K562 (cell line): ENCODE data around the gene MMP1. TPM values are rescaled to one million over a fixed set of nuclear protein-coding genes. Genes with fewer than 3 reads are reported as not detected.

Source experiments
- ATAC-seq: fragments of 200-7000 bp; cut with Tn5 transposase; 3 replicates; pipeline ENCODE4 v1.9.1; 2020; ENCODE audit warnings: moderate library complexity
- BruUV-seq: library from RNA; stranded (reverse); fragments of 400-500 nt; replicated peaks from 2 replicates; lab custom pipeline; 2021; lab: Mats Ljungman, UMichigan
- CTCF ChIA-PET: fragments of 300-600 bp; formaldehyde crosslinking; extraction: SDS; loops from one replicate; lab custom pipeline; 2021; ENCODE audit warnings: low intra/inter-chr PET ratio; lab: Yijun Ruan, JAX
- POLR2A ChIA-PET: fragments of 300-600, 350-650 bp; sonication (Branson Sonifier 250); formaldehyde crosslinking; extraction: SDS; loops from one replicate; lab custom pipeline; 2021; ENCODE audit warnings: antibody characterized with exemption, inconsistent platforms; lab: Yijun Ruan, JAX
- DNase-seq, 4 experiments: peaks; one replicate each; pipeline versions ENCODE4 v3.0.0 to v3.0.0-alpha.2; 2011 to 2018; ENCODE audit warnings: low spot score in 3 of 4, mixed read lengths in 3 of 4; ENCODE audit errors: extremely low read depth in 1 of 4
- FAIRE-seq: peaks from 2 replicates; lab custom pipeline; 2011; peaks lifted over from hg19 to GRCh38; lab: Jason Lieb, UNC
- H2AFZ ChIP-seq: 2 replicates; pipeline ENCODE4 v1.6.0; 2011; ENCODE audit warnings: low read depth, low read length, control low read depth, inconsistent platforms
- H3K27ac ChIP-seq: fragments of 200-600 bp; 3 replicates; pipeline ENCODE4 v1.8.0; 2011; ENCODE audit warnings: low read depth, mild to moderate bottlenecking, control low read depth, inconsistent platforms, low read length, moderate library complexity, mixed read lengths; ENCODE audit errors: extremely low read depth
- H3K27me3 ChIP-seq, 2 experiments: fragments of 300-600 bp in 1 of 2; 2 replicates in 1 of 2; 3 replicates in 1 of 2; pipeline versions ENCODE4 v1.6.0 to v1.8.0; 2011; ENCODE audit warnings: inconsistent platforms in 2 of 2, low read length in 2 of 2, mild to moderate bottlenecking in 1 of 2, mixed read lengths in 1 of 2, moderate library complexity in 1 of 2; ENCODE audit not compliant: control insufficient read depth in 2 of 2, insufficient read depth in 2 of 2
- H3K36me3 ChIP-seq: fragments of 300-600 bp; 3 replicates; pipeline ENCODE4 v1.8.0; 2011; ENCODE audit warnings: mild to moderate bottlenecking, low read length, inconsistent platforms; ENCODE audit not compliant: control insufficient read depth, insufficient read depth
- H3K4me1 ChIP-seq, 2 experiments: fragments of 200-600 bp in 1 of 2; replicated peaks in 1 of 2; 2 replicates in 1 of 2; 3 replicates in 1 of 2; pipeline versions ENCODE4 v1.5.1 to v1.8.0; 2011; ENCODE audit warnings: inconsistent platforms in 2 of 2, low read length in 2 of 2, mild to moderate bottlenecking in 1 of 2, mixed read lengths in 1 of 2, moderate library complexity in 1 of 2; ENCODE audit not compliant: control insufficient read depth in 2 of 2, insufficient read depth in 2 of 2
- H3K4me2 ChIP-seq: 2 replicates; pipeline ENCODE4 v1.6.1; 2011; ENCODE audit warnings: low read length, control low read depth, inconsistent platforms, mixed read lengths; ENCODE audit not compliant: insufficient read depth
- H3K4me3 ChIP-seq: fragments of 200-600 bp; sonication (generic), shearing (Covaris generic); 2 replicates; pipeline ENCODE4 v1.5.1; 2016; ENCODE audit warnings: control low read depth, inconsistent platforms
- H3K79me2 ChIP-seq: fragments of 200-600 bp; 3 replicates; pipeline ENCODE4 v1.8.0; 2011; ENCODE audit warnings: low read length, inconsistent platforms; ENCODE audit not compliant: control insufficient read depth, insufficient read depth
- H3K9ac ChIP-seq, 2 experiments: 2 replicates each; pipeline versions ENCODE4 v1.6.0 to v1.6.1; 2011; ENCODE audit warnings: low read depth in 2 of 2, low read length in 2 of 2, control low read depth in 1 of 2, inconsistent platforms in 1 of 2, mild to moderate bottlenecking in 1 of 2, mixed read lengths in 1 of 2; ENCODE audit not compliant: insufficient read depth in 1 of 2
- H3K9me1 ChIP-seq: one replicate; pipeline ENCODE4 v1.6.0; 2011; ENCODE audit warnings: inconsistent platforms, mild to moderate bottlenecking, low read length, moderate library complexity; ENCODE audit not compliant: control insufficient read depth, insufficient read depth
- H3K9me3 ChIP-seq: replicated peaks from 2 replicates; pipeline ENCODE4 v1.5.1; 2011; ENCODE audit warnings: low read depth, low read length, inconsistent platforms; ENCODE audit not compliant: control insufficient read depth, insufficient read depth
- H4K20me1 ChIP-seq: replicated peaks from 2 replicates; pipeline ENCODE4 v1.6.1; 2011; ENCODE audit warnings: low read length, inconsistent platforms, mixed read lengths; ENCODE audit not compliant: control insufficient read depth, insufficient read depth
- KLF1 ChIP-seq: fragments of 450-650 bp; IDR thresholded peaks from 2 replicates; pipeline ENCODE4 v1.6.1; 2016; ENCODE audit warnings: missing genetic modification characterization, missing compliant biosample characterization
- NFRKB ChIP-seq: fragments of 450-650 bp; IDR thresholded peaks from 2 replicates; pipeline ENCODE4 v1.6.1; 2016; ENCODE audit warnings: low read depth
- SRF ChIP-seq, 2 experiments: fragments of 250-450, 450-650 bp in 1 of 2; sonication (Bioruptor Pico) in 1 of 2; sonication (generic) in 1 of 2; formaldehyde crosslinking; IDR thresholded peaks; 2 replicates each; pipeline versions ENCODE4 v1.5.0 to v1.5.1; 2020 to 2022; ENCODE audit warnings: mild to moderate bottlenecking in 1 of 2, missing genetic modification reagents in 1 of 2
- STAT5A ChIP-seq: IDR thresholded peaks from 2 replicates; pipeline ENCODE4 v1.6.1; 2012; ENCODE audit warnings: low read length, inconsistent platforms, borderline replicate concordance
- ZNF445 ChIP-seq: fragments of 250-450 bp; sonication (Bioruptor Pico); IDR thresholded peaks from 2 replicates; pipeline ENCODE4 v1.4.0; 2020; ENCODE audit warnings: low read depth, mild to moderate bottlenecking, moderate library complexity
- WGBS: fragments of 100-300 bp; shearing (Covaris generic); methylation state at CpG from one replicate; pipeline ENCODE4 v1.1.6; 2016; ENCODE audit warnings: low coverage, mixed read lengths; ENCODE audit not compliant: insufficient coverage; ENCODE audit errors: missing lambda C conversion rate; 5-methylcytosine and 5-hydroxymethylcytosine counted together
- in situ Hi-C: fragments of 300-500 bp; cut with MboI; formaldehyde crosslinking; loops from 4 replicates; pipeline ENCODE4 v1.15.0; 2018; ENCODE audit warnings: inconsistent platforms, mixed read lengths
- intact Hi-C: fragments of 100-400 bp; cut with micrococcal nuclease; formaldehyde crosslinking; loops from 2 replicates; pipeline ENCODE4 v1.14.2; 2022
- polyA plus RNA-seq, 8 experiments: library from polyadenylated mRNA; depleted of rRNA in 4 of 8; stranded (reverse) in 5 of 8; unstranded in 3 of 8; fragments of >200 nt; fragmentation: Nextera tagmentation in 2 of 8; fragmentation: Illumina TruSeq in 1 of 8; extraction: Ambion mirVana in 2 of 8; extraction: Trizol in 1 of 8; gene quantifications; 2 replicates each; pipeline versions ENCODE4 v1.2.1 to v1.2.3, GENCODE V29; 2011 to 2014; ENCODE audit warnings: inconsistent platforms in 1 of 8, missing spikeins in 1 of 8
- total RNA-seq, 7 experiments: library from RNA; depleted of rRNA in 6 of 7; stranded (reverse); fragments of >200 nt in 6 of 7; fragmentation: Illumina TruSeq in 2 of 7; extraction: Trizol in 2 of 7; gene quantifications; 2 replicates each; pipeline versions ENCODE4 v1.2.1 to v1.2.3, GENCODE V29; 2011 to 2021; ENCODE audit warnings: low replicate concordance in 1 of 7
- TF ChIP-seq, protein P1 (sequence below), 2 experiments: fragments of 450-650 bp; IDR thresholded peaks; 2 replicates each; pipeline ENCODE4 v1.6.1; 2016; ENCODE audit warnings: mild to moderate bottlenecking in 2 of 2, borderline replicate concordance in 1 of 2, low read depth in 1 of 2, moderate library complexity in 1 of 2

The MMP1 gene
- total and polyA plus RNA-seq, 9 of the 15 experiments (the other 6 are each of a cell fraction or from before 2014, with no cell fraction given), result 0.06 to 0.33 (median 0.15) TPM; not detected in 2

- Histone ChIP-seq H4K20me1 (no peaks in the 10 kb centered on the region), H2AFZ (no peak overlapping the region), H3K4me1 (no peaks in the 10 kb centered on the region), H3K9me1 (no peaks in the 10 kb centered on the region), H3K79me2 (no peaks in the 10 kb centered on the region), H3K27ac (no peak overlapping the region), H3K27me3 (no peaks in the 10 kb centered on the region), H3K4me2 (no peak overlapping the region), H3K4me3 (no peak overlapping the region), H3K9me3 (no peaks in the 10 kb centered on the region), H3K36me3 (no peaks in the 10 kb centered on the region), H3K9ac (no peak overlapping the region)
- TF ChIP-seq NFRKB (no peak), ZNF445 (no peak), KLF1 (tag) (no peak), STAT5A (no peak), SRF (CRISPR knock-in tag; IDR thresholded peaks at IDR 0.05) (no peak)
- TF ChIP-seq, protein P1, sequence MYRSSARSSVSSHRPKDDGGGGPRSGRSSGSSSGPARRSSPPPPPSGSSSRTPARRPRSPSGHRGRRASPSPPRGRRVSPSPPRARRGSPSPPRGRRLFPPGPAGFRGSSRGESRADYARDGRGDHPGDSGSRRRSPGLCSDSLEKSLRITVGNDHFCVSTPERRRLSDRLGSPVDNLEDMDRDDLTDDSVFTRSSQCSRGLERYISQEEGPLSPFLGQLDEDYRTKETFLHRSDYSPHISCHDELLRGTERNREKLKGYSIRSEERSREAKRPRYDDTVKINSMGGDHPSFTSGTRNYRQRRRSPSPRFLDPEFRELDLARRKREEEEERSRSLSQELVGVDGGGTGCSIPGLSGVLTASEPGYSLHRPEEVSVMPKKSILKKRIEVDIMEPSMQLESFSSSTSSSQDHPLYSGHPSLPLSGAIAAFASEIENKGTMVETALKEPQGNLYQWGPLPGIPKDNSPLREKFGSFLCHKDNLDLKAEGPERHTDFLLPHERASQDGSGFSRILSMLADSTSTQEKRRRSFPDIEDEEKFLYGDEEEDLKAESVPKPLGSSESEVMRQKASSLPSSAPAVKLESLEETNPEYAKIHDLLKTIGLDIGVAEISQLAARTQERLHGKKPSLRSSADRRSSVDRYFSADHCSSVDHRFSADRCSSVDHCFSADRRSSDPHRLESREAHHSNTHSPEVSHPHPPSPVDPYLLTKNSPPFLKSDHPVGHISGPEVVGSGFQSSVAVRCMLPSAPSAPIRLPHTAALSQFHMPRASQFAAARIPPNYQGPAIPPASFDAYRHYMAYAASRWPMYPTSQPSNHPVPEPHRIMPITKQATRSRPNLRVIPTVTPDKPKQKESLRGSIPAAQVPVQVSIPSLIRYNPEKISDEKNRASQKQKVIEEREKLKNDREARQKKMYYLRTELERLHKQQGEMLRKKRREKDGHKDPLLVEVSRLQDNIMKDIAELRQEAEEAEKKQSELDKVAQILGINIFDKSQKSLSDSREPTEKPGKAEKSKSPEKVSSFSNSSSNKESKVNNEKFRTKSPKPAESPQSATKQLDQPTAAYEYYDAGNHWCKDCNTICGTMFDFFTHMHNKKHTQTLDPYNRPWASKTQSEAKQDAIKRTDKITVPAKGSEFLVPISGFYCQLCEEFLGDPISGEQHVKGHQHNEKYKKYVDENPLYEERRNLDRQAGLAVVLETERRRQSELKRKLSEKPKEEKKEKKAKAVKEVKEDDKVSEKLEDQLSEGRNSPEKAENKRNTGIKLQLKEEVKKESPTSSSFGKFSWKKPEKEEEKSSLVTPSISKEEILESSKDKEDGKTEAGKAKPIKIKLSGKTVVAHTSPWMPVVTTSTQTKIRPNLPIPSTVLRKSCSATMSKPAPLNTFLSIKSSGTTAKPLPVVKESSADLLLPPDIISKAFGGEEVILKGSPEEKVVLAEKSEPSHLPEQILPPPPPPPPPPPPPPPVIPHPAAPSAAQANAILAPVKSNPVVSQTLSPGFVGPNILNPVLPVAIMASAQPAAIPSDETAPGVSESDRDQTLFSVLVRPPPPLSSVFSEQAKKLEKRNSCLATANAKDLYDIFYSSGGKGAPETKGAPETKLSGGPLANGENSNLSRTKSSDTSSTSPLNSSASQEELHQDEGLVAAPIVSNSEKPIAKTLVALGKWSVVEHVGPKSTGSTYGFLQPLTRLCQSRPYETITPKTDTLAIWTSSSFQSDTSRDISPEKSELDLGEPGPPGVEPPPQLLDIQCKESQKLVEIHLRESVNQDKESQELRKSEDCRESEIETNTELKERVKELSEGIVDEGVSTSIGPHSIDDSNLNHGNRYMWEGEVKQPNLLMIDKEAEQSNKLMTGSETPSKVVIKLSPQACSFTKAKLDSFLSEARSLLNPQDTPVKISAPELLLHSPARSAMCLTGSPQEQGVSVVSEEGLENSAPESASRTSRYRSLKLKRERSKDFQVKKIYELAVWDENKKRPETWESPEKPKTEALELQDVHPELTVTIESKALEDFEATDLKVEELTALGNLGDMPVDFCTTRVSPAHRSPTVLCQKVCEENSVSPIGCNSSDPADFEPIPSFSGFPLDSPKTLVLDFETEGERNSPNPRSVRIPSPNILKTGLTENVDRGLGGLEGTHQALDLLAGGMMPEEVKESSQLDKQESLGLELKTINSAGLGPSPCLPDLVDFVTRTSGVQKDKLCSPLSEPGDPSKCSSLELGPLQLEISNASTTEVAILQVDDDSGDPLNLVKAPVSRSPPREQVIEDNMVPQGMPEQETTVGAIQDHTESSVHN (IDR thresholded peaks at IDR 0.05; ENCODE audit: borderline replicate concordance in 1 of 2, low read depth in 1 of 2), result no peak
- FAIRE-seq, result no peak
- ChIA-PET CTCF (interaction anchor here (0.6 kb wide), 1 partner anchor 1990 kb away, joined by 6 read pairs; no protein-coding TSS in a partner anchor), POLR2A (no interaction called here)
- intact Hi-C loops (no loop called here), in situ Hi-C loops (no loop called here)
- DNase-seq, result no peak
- no peak for ATAC-seq
- WGBS, result 0% methylated on average over 2 of the region's 2 CpGs
- no TSS peak for BruUV-seq
These were observed 14.2 kb downstream of the MMP1 start for GRCh38 chr11:102783720-102784119.
